ENCODE data around the gene FUS.
"Not testable (repeated sequence)": the region's sequence is repeated elsewhere in the genome, so short reads cannot be mapped to it uniquely, and the experiment has no call there.

FUS gene

DNA sequence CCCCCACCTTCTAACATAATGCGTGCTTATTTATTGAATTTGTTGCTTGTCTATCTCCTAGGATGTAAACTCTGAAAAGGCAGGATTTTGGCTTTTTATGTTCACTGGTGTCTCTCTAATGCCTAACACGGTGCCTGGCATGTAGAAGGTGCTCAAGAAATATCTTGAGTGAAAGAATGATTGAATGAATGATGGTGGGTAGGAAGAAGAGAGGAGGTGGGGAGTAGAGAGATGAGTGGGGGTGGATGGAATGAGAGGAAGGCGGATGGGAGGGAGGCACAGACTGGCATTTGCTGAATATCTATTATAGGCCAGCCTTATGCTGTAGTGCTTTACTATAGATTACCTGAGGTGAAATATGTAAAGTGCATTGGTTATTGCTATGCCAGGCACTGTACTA is 32.4 kb upstream of the FUS start:
- no peaks in the 10 kb centered on the region for H3K9me3 ChIP-seq (ENCODE audit: control insufficient read depth in 1 of 2, low read length in 2 of 2)
- H3K27me3 ChIP-seq (ENCODE audit: low read depth, low read length), result no peaks in the 10 kb centered on the region
- peaks cover 0 to 6% of the 10 kb centered on the region in 2 donors for H3K4me1 ChIP-seq (ENCODE audit: control insufficient read depth in 1 of 2, insufficient read depth in 2 of 2, low read length in 2 of 2)
- no peak overlapping the region for H3K27ac ChIP-seq (ENCODE audit: low read length)
- H3K4me3 ChIP-seq (ENCODE audit: low read depth in 1 of 2, low read length in 2 of 2), result no peak overlapping the region
- no peaks in the 10 kb centered on the region for H3K36me3 ChIP-seq (ENCODE audit: control insufficient read depth in 1 of 2, insufficient read depth in 2 of 2, low read length in 2 of 2)

DNA sequence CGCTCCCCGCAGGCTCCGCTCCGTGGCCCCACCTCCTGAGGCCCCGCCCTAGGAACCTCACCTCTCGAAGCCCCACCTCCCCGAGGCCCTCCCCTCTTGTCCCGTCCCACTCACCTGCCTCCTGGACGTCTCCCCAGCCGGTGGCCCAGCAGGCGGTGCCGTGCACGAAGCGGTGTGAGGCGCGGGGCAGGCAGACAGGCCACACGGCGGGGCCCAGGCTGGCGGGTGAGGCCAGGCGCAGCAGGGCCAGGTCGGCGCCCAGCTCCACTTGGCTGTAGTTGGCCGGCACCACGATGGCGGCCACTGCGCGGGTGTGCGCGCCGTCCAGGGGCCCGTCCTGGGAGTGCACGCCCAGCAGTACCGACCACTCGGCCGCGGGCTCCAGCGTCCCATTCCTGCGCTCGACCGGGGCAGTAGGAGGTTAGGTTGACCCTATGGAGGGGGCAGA is 31.6 kb upstream of the FUS start:
- H3K27me3 ChIP-seq (ENCODE audit: low read depth, low read length), result no peaks in the 10 kb centered on the region
- no peak overlapping the region for H3K27ac ChIP-seq (ENCODE audit: low read length)
- no peaks in the 10 kb centered on the region for H3K4me1 ChIP-seq (ENCODE audit: control insufficient read depth in 1 of 2, insufficient read depth in 2 of 2, low read length in 2 of 2)
- H3K4me3 ChIP-seq (ENCODE audit: low read depth in 1 of 2, low read length in 2 of 2), result no peak overlapping the region
- H3K36me3 ChIP-seq (ENCODE audit: control insufficient read depth in 1 of 2, insufficient read depth in 2 of 2, low read length in 2 of 2), result no peaks in the 10 kb centered on the region
- no peaks in the 10 kb centered on the region for H3K9me3 ChIP-seq (ENCODE audit: control insufficient read depth in 1 of 2, low read length in 2 of 2)

DNA sequence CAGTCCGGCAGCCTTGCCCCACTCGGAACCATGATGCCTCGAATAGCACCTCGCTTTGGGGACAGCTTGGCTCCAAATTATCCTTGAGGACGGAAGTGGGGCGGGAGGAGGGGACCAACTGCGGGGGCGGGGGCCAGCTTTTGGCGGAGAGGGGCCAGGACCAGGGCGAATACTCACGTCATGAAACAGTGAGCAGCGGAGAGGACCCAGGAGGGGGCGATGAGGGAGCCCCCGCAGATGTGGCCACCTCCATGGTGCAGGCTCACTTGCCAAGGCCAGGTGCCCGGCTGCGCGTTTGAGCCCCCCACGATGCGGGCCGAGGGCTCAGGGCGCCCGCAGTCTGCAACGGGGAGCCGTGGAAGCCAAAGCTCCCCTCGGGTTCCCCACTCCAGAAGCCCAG is 31.0 kb upstream of the FUS start:
- no peaks in the 10 kb centered on the region for H3K36me3 ChIP-seq (ENCODE audit: control insufficient read depth in 1 of 2, insufficient read depth in 2 of 2, low read length in 2 of 2)
- no peaks in the 10 kb centered on the region for H3K9me3 ChIP-seq (ENCODE audit: control insufficient read depth in 1 of 2, low read length in 2 of 2)
- H3K27me3 ChIP-seq (ENCODE audit: low read depth, low read length), result no peaks in the 10 kb centered on the region
- H3K4me1 ChIP-seq (ENCODE audit: control insufficient read depth in 1 of 2, insufficient read depth in 2 of 2, low read length in 2 of 2), result no peaks in the 10 kb centered on the region
- H3K27ac ChIP-seq (ENCODE audit: low read length), result no peak overlapping the region
- no peak overlapping the region for H3K4me3 ChIP-seq (ENCODE audit: low read depth in 1 of 2, low read length in 2 of 2)

DNA sequence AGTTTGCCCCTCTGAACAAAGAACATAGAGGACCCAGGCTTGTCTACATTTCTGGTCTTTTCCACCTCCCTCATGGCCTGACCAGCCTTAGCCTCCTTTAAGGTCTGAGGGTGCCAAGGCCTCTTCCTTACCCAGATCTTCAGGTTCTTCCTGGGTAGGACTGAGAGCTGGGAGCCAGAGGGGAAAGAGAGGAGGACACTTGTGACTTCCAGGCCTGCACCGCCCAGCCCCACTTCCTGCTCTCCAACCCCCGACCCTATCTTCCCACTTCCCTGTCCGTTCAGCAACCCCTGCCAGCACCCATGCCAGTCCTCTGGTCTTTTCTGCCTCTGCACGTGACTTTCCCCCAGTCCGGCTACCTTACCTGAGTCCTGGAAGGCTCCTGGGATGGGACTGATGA is 30.6 kb upstream of the FUS start:
- Histone ChIP-seq H3K36me3 (ENCODE audit: control insufficient read depth in 1 of 2, insufficient read depth in 2 of 2, low read length in 2 of 2) (no peaks in the 10 kb centered on the region), H3K4me1 (ENCODE audit: control insufficient read depth in 1 of 2, insufficient read depth in 2 of 2, low read length in 2 of 2) (no peaks in the 10 kb centered on the region), H3K27me3 (ENCODE audit: low read depth, low read length) (no peaks in the 10 kb centered on the region), H3K9me3 (ENCODE audit: control insufficient read depth in 1 of 2, low read length in 2 of 2) (no peaks in the 10 kb centered on the region), H3K4me3 (ENCODE audit: low read depth in 1 of 2, low read length in 2 of 2) (no peak overlapping the region), H3K27ac (ENCODE audit: low read length) (no peak overlapping the region)

DNA sequence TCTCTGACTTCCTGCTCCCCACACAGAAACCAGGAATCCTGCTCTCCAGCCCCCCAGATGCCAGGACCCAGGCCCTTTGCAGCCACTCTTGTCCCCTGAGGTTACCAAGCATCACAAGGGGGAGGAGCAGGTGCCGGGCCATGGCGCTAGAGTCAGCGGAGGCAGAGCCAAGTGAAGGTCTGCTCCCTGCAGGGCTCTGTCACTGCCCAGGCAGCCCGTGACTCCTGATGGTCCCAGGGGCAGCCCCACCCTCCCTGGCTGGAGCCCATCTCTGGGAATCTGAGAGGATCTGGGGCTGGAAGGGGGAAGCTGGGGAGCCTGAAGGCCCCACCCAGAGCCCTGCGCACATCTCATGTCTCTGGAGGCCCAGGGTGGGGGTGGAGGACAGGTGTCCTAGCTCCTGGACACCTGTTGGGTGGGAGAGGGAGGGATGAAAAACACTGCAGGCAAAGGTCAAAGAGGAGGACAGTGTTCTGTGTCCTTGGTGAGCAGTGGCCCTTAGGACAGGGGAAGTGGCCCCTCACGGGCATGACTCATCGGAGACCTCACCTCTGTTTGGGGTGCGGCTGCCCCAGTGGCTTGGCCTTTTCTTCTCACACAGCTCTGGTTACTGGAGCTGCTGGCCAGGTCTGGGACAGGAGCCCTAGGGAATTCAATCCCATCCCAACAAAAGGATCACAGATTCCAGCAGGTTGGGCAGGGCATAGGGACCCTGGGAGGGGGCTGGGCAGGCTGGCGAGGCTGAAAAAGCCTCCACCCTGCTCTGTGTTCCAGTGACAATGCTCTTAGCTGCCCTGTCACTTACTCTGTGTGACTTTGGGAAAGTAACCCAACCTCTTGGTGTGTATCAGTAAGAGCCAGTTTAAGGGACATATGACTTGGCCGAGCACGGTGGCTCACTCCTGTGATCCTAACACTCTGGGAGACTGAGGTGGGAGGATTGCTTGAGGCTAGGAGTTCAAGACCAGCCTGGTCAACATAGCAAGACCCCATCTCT is 29.7 kb upstream of the FUS start, which contains the start of gene PRSS36:
TSS of gene PRSS36 (minus strand) at position 173 of the 997 bp plus-strand sequence. CDS start at position 142, 31 bp downstream.
- H3K36me3 ChIP-seq (ENCODE audit: control insufficient read depth in 1 of 2, insufficient read depth in 2 of 2, low read length in 2 of 2), result no peaks in the 10 kb centered on the region
- H3K27ac ChIP-seq (ENCODE audit: low read length), result no peak within 1 kb of the TSS
- no peaks in the 10 kb centered on the region for H3K4me1 ChIP-seq (ENCODE audit: control insufficient read depth in 1 of 2, insufficient read depth in 2 of 2, low read length in 2 of 2)
- H3K9me3 ChIP-seq (ENCODE audit: control insufficient read depth in 1 of 2, low read length in 2 of 2), result no peaks in the 10 kb centered on the region
- H3K27me3 ChIP-seq (ENCODE audit: low read depth, low read length), result no peaks in the 10 kb centered on the region
- H3K4me3 ChIP-seq (ENCODE audit: low read depth in 1 of 2, low read length in 2 of 2), result no peak within 1 kb of the TSS

DNA sequence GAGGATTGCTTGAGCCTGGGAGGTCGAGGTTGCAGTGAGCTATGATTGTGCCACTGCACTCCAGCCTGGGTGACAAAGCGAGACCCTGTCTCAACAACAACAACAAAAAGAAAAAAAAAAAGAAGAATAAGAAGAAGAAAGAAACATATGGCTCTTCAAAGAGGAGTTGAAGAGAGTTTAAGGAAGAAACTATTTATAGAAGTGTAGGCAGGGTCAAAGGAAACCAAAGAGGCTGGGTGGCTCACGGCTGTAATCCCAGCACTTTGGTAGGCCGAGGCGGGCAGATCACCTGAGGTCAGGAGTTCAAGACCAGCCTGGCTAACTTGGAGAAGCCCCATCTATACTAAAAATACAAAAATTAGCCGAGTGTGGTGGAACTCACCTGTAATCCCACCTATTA is 29.0 kb upstream of the FUS start:
- H3K4me3 ChIP-seq (ENCODE audit: low read depth in 1 of 2, low read length in 2 of 2); H3K27me3 ChIP-seq (ENCODE audit: low read depth, low read length); H3K27ac ChIP-seq (ENCODE audit: low read length); H3K36me3 ChIP-seq (ENCODE audit: control insufficient read depth in 1 of 2, insufficient read depth in 2 of 2, low read length in 2 of 2); H3K4me1 ChIP-seq (ENCODE audit: control insufficient read depth in 1 of 2, insufficient read depth in 2 of 2, low read length in 2 of 2); H3K9me3 ChIP-seq (ENCODE audit: control insufficient read depth in 1 of 2, low read length in 2 of 2): not testable (repeated sequence)

DNA sequence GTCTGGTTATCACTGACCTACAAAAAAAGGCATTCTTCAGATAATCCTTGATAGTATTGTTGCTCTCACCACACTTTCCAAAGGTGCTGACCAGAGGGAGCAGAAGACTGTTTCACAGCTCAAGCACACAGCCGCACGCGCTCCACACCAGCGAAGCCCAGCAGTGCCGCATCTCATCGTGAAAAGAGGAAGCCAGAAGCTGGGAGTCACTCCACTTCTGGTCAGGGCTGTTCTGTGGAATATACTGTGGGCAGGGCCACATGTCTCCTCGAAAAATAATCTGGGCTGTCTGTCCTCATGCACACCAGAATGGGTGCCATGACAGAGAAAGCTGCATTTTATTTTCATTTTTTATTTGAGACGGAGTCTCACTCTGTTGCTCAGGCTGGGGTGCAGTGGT is 22.8 kb upstream of the FUS start:
- Histone ChIP-seq H3K27ac (ENCODE audit: low read length) (no peak overlapping the region), H3K4me3 (ENCODE audit: low read depth in 1 of 2, low read length in 2 of 2) (no peak overlapping the region), H3K4me1 (ENCODE audit: control insufficient read depth in 1 of 2, insufficient read depth in 2 of 2, low read length in 2 of 2) (no peaks in the 10 kb centered on the region), H3K9me3 (ENCODE audit: control insufficient read depth in 1 of 2, low read length in 2 of 2) (no peaks in the 10 kb centered on the region), H3K27me3 (ENCODE audit: low read depth, low read length) (no peaks in the 10 kb centered on the region), H3K36me3 (ENCODE audit: control insufficient read depth in 1 of 2, insufficient read depth in 2 of 2, low read length in 2 of 2) (no peaks in the 10 kb centered on the region)

DNA sequence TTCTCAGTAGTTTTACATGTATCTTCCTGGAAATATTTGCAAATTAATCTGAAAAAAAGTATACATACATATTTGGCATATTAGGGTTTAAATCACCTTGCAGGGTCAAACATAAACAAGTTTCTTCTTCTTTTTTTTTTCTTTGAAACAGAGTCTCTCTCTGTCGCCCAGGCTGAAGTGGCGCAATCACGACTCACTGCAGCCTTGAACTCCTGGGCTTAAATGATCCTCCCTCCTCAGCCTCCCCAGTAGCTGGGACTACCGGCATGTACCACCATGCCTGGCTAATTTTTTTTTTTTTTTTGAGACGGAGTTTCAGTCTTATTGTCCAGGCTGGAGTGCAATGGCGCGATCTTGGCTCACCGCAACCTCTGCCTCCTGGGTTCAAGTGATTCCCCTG is 12.6 kb upstream of the FUS start:
- Histone ChIP-seq H3K27me3 (ENCODE audit: low read depth, low read length) (no peaks in the 10 kb centered on the region), H3K27ac (ENCODE audit: low read length) (no peak overlapping the region), H3K4me1 (ENCODE audit: control insufficient read depth in 1 of 2, insufficient read depth in 2 of 2, low read length in 2 of 2) (no peaks in the 10 kb centered on the region), H3K36me3 (ENCODE audit: control insufficient read depth in 1 of 2, insufficient read depth in 2 of 2, low read length in 2 of 2) (no peaks in the 10 kb centered on the region), H3K4me3 (ENCODE audit: low read depth in 1 of 2, low read length in 2 of 2) (no peak overlapping the region), H3K9me3 (ENCODE audit: control insufficient read depth in 1 of 2, low read length in 2 of 2) (no peaks in the 10 kb centered on the region)

DNA sequence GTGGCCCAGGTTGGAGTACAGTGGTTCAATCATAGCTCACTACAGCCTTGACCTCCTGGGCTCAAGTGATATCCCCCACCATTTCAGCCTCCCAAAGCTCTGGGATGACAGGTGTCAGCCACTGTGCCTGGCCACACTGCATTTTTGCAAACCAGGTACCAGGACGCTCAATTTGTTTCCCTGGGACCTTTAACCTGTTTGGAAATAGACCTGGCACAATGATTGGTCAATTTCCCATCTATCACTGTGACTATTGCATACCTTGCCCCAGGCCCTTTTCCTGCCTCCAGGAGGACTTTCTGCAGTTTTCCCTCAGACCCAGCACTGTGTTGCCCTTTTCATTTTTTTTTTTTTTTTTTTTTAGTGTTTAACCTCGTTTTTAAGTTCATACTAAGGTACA is 11.1 kb upstream of the FUS start:
- Histone ChIP-seq H3K4me1 (ENCODE audit: control insufficient read depth in 1 of 2, insufficient read depth in 2 of 2, low read length in 2 of 2) (no peaks in the 10 kb centered on the region), H3K36me3 (ENCODE audit: control insufficient read depth in 1 of 2, insufficient read depth in 2 of 2, low read length in 2 of 2) (no peaks in the 10 kb centered on the region), H3K27ac (ENCODE audit: low read length) (no peak overlapping the region), H3K9me3 (ENCODE audit: control insufficient read depth in 1 of 2, low read length in 2 of 2) (no peaks in the 10 kb centered on the region), H3K4me3 (ENCODE audit: low read depth in 1 of 2, low read length in 2 of 2) (no peak overlapping the region), H3K27me3 (ENCODE audit: low read depth, low read length) (no peaks in the 10 kb centered on the region)

DNA sequence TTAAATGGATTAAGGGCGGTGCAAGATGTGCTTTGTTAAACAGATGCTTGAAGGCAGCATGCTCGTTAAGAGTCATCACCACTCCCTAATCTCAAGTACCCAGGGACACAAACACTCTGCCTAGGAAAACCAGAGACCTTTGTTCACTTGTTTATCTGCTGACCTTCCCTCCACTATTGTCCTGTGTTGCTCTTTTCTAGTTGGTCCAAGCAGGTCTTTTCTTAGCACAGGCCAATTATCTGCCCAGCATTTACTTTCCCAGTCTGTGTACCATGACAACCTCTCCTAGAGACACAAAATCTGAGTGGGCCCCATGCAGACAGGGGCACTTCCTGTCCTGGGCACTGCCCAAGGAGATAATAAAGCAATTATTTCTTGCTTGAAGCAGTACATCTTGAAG is 9.9 kb upstream of the FUS start:
- H3K4me1 ChIP-seq (ENCODE audit: control insufficient read depth in 1 of 2, insufficient read depth in 2 of 2, low read length in 2 of 2); H3K27me3 ChIP-seq (ENCODE audit: low read depth, low read length); H3K9me3 ChIP-seq (ENCODE audit: control insufficient read depth in 1 of 2, low read length in 2 of 2); H3K27ac ChIP-seq (ENCODE audit: low read length); H3K4me3 ChIP-seq (ENCODE audit: low read depth in 1 of 2, low read length in 2 of 2); H3K36me3 ChIP-seq (ENCODE audit: control insufficient read depth in 1 of 2, insufficient read depth in 2 of 2, low read length in 2 of 2): not testable (repeated sequence)

DNA sequence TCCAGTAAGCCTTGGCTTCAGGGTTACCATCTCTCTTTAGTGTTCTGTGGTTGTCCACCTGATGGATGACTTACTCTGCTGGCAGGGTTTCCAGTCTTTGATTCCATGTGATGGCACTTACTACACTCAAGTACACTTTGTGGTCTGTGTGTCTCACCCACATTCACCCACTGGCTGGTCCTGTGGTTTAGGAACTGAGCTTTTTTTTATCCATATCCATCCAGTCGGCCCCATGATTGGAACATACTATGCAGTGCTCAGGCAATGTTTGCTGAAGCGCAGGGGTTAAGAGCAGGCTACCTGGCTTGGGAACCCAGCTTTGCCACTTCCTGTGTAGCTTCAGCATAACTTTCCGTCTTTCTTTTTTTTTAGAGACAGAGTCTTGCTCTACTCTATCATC is 2.8 kb upstream of the FUS start:
- no peak overlapping the region for H3K27ac ChIP-seq (ENCODE audit: low read length)
- H3K4me1 ChIP-seq (ENCODE audit: control insufficient read depth in 1 of 2, insufficient read depth in 2 of 2, low read length in 2 of 2), result peaks cover 3 to 11% of the 10 kb centered on the region in 2 donors
- no peaks in the 10 kb centered on the region for H3K9me3 ChIP-seq (ENCODE audit: control insufficient read depth in 1 of 2, low read length in 2 of 2)
- H3K4me3 ChIP-seq (ENCODE audit: low read depth in 1 of 2, low read length in 2 of 2), result no peak overlapping the region
- H3K27me3 ChIP-seq (ENCODE audit: low read depth, low read length), result no peaks in the 10 kb centered on the region
- H3K36me3 ChIP-seq (ENCODE audit: control insufficient read depth in 1 of 2, insufficient read depth in 2 of 2, low read length in 2 of 2), result peaks cover 0 to 5% of the 10 kb centered on the region in 2 donors

All from muscle layer of duodenum (tissue), 2 donors.